ENCODE measurements around the gene TSPAN18.

The TSPAN18 gene

GRCh38 chr11:44784436-44784760 is 57.6 kb downstream of the TSPAN18 start:
- no peak for TF ChIP-seq POLR2AphosphoS5 (IDR thresholded peaks at IDR 0.05; ENCODE audit: low read depth, low read length)
- no peak for TF ChIP-seq POLR2A (IDR thresholded peaks at IDR 0.05; ENCODE audit: low read depth, low read length)
- TF ChIP-seq TAF1 (IDR thresholded peaks at IDR 0.05; ENCODE audit: borderline replicate concordance, low read depth, low read length): no peak
- DNase-seq (ENCODE audit: insufficient read length) (no peak), FAIRE-seq (peak; percentile 66)

- DNase-seq (ENCODE audit: insufficient read length): no peak
- TF ChIP-seq POLR2A (IDR thresholded peaks at IDR 0.05; ENCODE audit: low read depth, low read length) (no peak), POLR2AphosphoS5 (IDR thresholded peaks at IDR 0.05; ENCODE audit: low read depth, low read length) (no peak), TAF1 (IDR thresholded peaks at IDR 0.05; ENCODE audit: borderline replicate concordance, low read depth, low read length) (no peak)
- no peak for FAIRE-seq
Observed at GRCh38 chr11:44784851-44785250, 58.1 kb downstream of the TSPAN18 start.

- TF ChIP-seq TAF1 (IDR thresholded peaks at IDR 0.05; ENCODE audit: borderline replicate concordance, low read depth, low read length) (no peak), POLR2AphosphoS5 (IDR thresholded peaks at IDR 0.05; ENCODE audit: low read depth, low read length) (no peak), POLR2A (IDR thresholded peaks at IDR 0.05; ENCODE audit: low read depth, low read length) (no peak)
- FAIRE-seq: peak; percentile 33
- no peak for DNase-seq (ENCODE audit: insufficient read length)
Observed at GRCh38 chr11:44785856-44786607, 59.3 kb downstream of the TSPAN18 start.

GRCh38 chr11:44787070-44787469 is 60.3 kb downstream of the TSPAN18 start:
- TF ChIP-seq TAF1 (IDR thresholded peaks at IDR 0.05; ENCODE audit: borderline replicate concordance, low read depth, low read length): no peak
- no peak for TF ChIP-seq POLR2AphosphoS5 (IDR thresholded peaks at IDR 0.05; ENCODE audit: low read depth, low read length)
- no peak for TF ChIP-seq POLR2A (IDR thresholded peaks at IDR 0.05; ENCODE audit: low read depth, low read length)
- no peak for FAIRE-seq
- no peak for DNase-seq (ENCODE audit: insufficient read length)

GRCh38 chr11:44787981-44788380 is 61.2 kb downstream of the TSPAN18 start:
- DNase-seq (ENCODE audit: insufficient read length): no peak
- no peak for TF ChIP-seq POLR2AphosphoS5 (IDR thresholded peaks at IDR 0.05; ENCODE audit: low read depth, low read length)
- TF ChIP-seq POLR2A (IDR thresholded peaks at IDR 0.05; ENCODE audit: low read depth, low read length): no peak
- TF ChIP-seq TAF1 (IDR thresholded peaks at IDR 0.05; ENCODE audit: borderline replicate concordance, low read depth, low read length): no peak
- no peak for FAIRE-seq

GRCh38 chr11:44788536-44789261 is 61.9 kb downstream of the TSPAN18 start:
- no peak for FAIRE-seq
- TF ChIP-seq POLR2A (IDR thresholded peaks at IDR 0.05; ENCODE audit: low read depth, low read length): no peak
- no peak for TF ChIP-seq TAF1 (IDR thresholded peaks at IDR 0.05; ENCODE audit: borderline replicate concordance, low read depth, low read length)
- no peak for TF ChIP-seq POLR2AphosphoS5 (IDR thresholded peaks at IDR 0.05; ENCODE audit: low read depth, low read length)
- DNase-seq (ENCODE audit: insufficient read length): no peak

- no peak for FAIRE-seq
Observed at GRCh38 chr11:44789496-44789895, 62.7 kb downstream of the TSPAN18 start.

GRCh38 chr11:44790211-44790610 is 63.4 kb downstream of the TSPAN18 start:
- FAIRE-seq (peak; percentile 74), DNase-seq (ENCODE audit: insufficient read length) (no peak)
- TF ChIP-seq POLR2A (IDR thresholded peaks at IDR 0.05; ENCODE audit: low read depth, low read length) (no peak), POLR2AphosphoS5 (IDR thresholded peaks at IDR 0.05; ENCODE audit: low read depth, low read length) (no peak), TAF1 (IDR thresholded peaks at IDR 0.05; ENCODE audit: borderline replicate concordance, low read depth, low read length) (no peak)

More at GRCh38 chr11:44789496-44789895, 62.7 kb downstream of the TSPAN18 start:
- DNase-seq (ENCODE audit: insufficient read length): no peak
- no peak for TF ChIP-seq TAF1 (IDR thresholded peaks at IDR 0.05; ENCODE audit: borderline replicate concordance, low read depth, low read length)
- TF ChIP-seq POLR2A (IDR thresholded peaks at IDR 0.05; ENCODE audit: low read depth, low read length): no peak
- no peak for TF ChIP-seq POLR2AphosphoS5 (IDR thresholded peaks at IDR 0.05; ENCODE audit: low read depth, low read length)

GRCh38 chr11:44791316-44791925 is 64.7 kb downstream of the TSPAN18 start:
- TF ChIP-seq POLR2A (IDR thresholded peaks at IDR 0.05; ENCODE audit: low read depth, low read length) (no peak), POLR2AphosphoS5 (IDR thresholded peaks at IDR 0.05; ENCODE audit: low read depth, low read length) (no peak), TAF1 (IDR thresholded peaks at IDR 0.05; ENCODE audit: borderline replicate concordance, low read depth, low read length) (no peak)
- FAIRE-seq (no peak), DNase-seq (ENCODE audit: insufficient read length) (no peak)

- TF ChIP-seq POLR2AphosphoS5 (IDR thresholded peaks at IDR 0.05; ENCODE audit: low read depth, low read length) (no peak), POLR2A (IDR thresholded peaks at IDR 0.05; ENCODE audit: low read depth, low read length) (no peak), TAF1 (IDR thresholded peaks at IDR 0.05; ENCODE audit: borderline replicate concordance, low read depth, low read length) (no peak)
- DNase-seq (ENCODE audit: insufficient read length) (no peak), FAIRE-seq (no peak)
Observed at GRCh38 chr11:44792171-44792570, 65.4 kb downstream of the TSPAN18 start.

GRCh38 chr11:44793350-44794090 is 66.8 kb downstream of the TSPAN18 start:
- TF ChIP-seq POLR2AphosphoS5 (IDR thresholded peaks at IDR 0.05; ENCODE audit: low read depth, low read length) (no peak), TAF1 (IDR thresholded peaks at IDR 0.05; ENCODE audit: borderline replicate concordance, low read depth, low read length) (no peak), POLR2A (IDR thresholded peaks at IDR 0.05; ENCODE audit: low read depth, low read length) (no peak)
- DNase-seq (ENCODE audit: insufficient read length) (no peak), FAIRE-seq (no peak)
